ENCODE measurements around the gene TTC17.

TTC17 gene

DNA sequence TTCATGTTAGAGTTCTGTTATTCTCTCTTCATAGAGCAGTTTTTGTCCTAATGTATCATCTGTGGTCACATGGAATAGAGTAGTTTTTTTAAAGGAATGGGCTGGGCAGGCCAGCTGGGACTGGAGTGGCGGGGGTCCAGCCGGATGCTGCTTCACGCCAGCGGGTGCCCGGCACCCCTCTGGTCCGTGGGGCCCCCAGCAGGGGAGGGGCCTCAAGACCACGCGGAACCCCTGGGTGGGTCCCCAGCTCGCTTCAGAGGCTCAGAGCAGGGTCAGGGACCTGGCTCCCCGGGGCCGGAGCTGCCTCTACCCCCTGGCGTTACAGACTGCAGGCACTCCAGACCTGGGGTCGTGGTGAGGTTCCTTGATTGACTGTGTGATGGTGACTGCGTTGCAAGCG is 162.8 kb downstream of the TTC17 start:
- DNase-seq = no peak

DNA sequence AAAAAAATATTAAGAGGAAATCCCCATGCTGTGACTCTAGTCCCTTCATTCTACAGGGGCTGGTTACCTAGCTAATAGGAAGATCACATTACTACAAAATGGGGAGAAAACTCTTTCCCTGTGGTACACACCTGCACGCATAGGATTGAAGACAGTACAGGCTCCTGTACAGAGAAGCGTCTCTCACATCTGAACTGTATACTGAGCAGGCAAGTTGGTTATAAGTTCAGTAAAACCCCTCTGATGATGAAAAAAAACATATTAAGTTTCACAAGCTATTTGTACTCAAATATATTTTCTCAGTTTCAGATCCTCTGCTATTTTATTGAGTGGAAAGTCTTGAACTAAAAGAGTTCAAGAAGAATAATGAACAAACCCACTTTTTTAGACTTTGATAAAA is 164.9 kb downstream of the TTC17 start:
- no peak for DNase-seq

DNA sequence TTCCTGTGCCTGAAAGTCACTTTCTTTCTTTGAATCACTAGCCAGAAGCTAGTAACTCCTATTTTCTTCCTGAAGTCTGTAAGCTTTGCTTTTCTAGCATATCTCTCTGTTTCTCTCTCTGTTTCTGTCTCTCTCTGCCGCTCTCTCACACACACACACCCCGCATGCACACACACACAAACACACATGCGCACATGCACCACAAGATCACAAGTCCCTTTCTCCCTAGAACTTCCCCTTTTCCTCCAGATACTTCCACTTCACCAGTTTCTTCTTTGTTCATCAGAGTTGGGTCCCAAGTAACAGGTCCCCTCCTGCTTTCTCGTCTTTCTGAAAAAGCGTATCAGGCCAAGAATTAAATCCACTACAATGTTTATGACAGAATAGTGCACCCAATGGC is 173.3 kb downstream of the TTC17 start:
- DNase-seq = peak in 1 of 56 donors; percentile 5

DNA sequence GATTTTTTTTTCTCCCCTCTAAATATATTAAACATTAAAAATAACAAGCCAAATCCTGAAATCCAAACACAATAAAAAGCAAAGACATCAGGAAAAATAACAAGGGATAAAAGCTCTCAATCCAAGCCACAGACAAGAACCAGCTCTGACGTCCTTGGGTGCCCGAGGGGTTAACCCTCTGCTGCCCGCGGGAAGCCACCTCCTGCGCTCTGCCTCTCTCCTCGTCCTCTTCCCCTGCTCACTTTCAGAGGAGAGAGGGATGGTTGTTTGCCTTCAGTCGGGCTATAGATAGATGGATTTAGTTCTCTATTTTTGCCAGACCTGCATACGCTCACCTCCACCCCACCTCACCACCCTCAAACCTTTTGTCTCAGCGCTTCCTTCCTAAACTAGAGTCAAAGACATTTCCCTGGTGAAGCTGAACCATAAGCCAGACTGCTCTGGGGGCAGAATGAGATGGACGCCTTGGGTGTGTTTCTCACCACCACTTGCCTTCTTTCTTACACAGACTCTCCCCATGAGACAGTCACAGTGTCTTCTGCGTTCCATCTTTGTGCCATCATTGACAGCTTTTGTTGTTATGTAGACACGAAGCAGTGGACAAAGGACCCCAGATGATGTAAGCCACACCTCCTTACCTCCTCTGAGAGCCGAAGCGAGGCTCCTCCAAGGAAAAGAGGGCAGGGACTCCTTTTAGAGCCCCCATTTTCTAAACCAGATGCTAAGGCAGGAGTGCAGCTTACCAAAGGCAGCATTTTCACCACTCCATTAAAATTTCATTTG is 179.3 kb downstream of the TTC17 start:
- no peak for DNase-seq

DNA sequence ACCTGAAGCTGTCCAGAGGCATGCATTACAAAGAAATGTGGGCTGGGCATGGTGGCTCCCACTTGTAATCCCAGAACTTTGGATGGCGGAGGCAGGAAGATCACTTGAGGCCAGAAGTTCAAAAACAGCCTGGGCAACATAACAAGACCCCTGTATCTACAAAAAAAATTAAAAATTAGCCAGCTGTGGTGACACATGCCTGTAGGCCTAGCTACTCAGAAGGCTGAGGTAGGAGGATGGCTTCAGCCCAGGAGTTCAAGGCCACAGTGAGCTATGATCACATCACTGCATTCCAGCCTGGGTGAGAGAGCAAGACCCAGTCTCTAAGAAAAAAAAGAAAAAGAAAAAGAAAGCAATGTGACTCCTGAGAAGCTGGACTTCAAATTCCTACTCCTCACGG is 183.3 kb downstream of the TTC17 start:
- no peak for DNase-seq

DNA sequence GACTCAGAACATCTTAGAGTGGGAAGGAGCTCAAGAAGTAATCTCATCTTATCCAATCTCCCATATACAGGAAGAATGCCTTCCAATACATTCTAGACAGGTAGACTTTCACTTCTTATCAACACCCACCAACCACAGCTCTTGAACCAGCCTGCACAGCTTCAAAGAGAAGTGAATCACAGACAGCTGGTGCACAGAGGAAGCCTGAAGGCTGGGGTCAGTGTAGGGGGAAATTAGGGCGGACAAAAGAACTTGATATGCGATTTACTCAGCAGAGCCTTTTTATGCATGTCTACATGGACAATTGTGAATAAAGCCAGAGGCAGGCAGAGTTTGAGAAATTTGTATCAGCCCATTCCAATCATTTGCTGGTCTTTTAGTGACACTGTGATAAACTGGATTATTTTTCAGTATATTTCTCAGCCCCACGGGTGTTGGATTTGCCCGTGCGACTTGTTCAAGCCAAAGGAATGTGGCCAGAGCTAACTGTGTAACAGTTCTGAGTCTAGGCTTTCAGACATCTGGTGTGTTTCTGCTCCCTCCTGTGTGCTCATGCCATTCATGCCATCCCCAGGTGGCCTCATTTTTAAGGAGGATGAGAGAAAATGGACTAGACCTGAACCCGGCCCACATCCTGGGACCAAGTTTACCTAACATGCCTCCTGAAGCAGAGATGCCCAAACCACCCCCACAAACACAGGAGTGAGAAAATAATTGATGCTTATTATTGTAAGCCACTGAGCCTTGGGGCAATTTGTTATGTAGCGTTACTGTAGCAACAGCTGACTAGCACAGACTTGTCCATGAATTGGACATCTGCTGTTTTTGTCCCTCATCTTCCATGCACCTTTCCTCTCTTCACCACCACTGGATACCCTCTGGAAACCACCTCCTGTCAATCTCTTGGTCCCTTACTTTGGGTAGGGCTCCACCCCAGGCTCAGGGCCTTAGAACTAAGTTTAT is 184.3 kb downstream of the TTC17 start:
- no peak for DNase-seq
